Inflammatory macrophage (primary cell): ENCODE data around the gene FLYWCH2.
"Not testable (repeated sequence)": the region's sequence is repeated elsewhere in the genome, so short reads cannot be mapped to it uniquely, and the experiment has no call there.

Experiments
- DNase-seq, 2 donors: peaks; one replicate each; pipeline ENCODE4 v3.0.0-alpha.2; 2020 to 2022

FLYWCH2 gene

DNA sequence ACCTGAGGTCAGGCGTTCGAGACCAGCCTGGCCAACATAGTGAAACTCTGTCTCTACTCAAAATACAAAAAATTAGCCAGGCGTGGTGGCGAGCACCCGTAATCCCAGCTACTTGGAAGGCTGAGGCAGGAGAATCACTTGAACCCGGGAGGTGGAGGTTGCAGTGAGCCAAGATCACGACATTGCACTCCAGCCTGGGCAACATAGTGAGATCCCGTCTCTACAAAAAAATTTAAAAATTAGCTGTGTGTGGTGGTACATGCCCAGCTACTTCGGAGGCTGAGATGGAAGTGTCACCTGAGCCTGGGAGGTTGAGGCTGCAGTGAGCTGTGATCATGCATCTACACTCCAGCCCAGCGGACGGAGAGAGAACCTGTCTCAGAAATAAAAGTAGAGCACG lies 60.7 kb downstream of the FLYWCH2 start:
- DNase-seq: not testable (repeated sequence)

DNA sequence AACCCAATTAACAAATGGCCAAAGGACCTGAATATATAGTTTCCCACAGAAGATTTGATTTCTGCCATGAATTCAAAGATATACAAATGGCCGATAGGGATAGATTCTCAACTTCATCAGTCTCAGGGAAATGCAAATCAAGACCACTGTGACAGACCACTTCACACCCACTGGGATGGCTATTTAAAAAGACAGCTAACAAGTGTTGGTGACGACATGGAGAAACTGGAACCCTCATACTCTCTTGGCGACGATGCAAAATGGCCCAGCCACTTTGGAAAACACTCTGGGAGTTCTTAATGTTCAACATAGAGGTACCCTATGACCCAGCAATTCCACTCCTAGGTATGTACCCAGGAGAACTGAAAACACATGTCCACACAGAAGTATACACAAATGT lies 63.6 kb downstream of the FLYWCH2 start:
- DNase-seq: no peak
